HL-60 (cell line): Measurements from ENCODE around the gene TMTC2.

ENCODE experiments used
- CTCF ChIP-seq: IDR thresholded peaks from one replicate; pipeline ENCODE4 v1.5.1; 2011; ENCODE audit warnings: low read length, control low read depth, inconsistent platforms; ENCODE audit not compliant: insufficient read depth
- GABPA ChIP-seq: IDR thresholded peaks from 2 replicates; pipeline ENCODE4 v1.6.1; 2012; ENCODE audit warnings: low read depth
- POLR2AphosphoS5 ChIP-seq: IDR thresholded peaks from 2 replicates; pipeline ENCODE4 v1.6.1; 2012; ENCODE audit warnings: low read depth
- REST ChIP-seq: IDR thresholded peaks from 2 replicates; pipeline ENCODE4 v1.6.1; 2012; ENCODE audit warnings: low read depth; ENCODE audit not compliant: insufficient replicate concordance
- SPI1 ChIP-seq: IDR thresholded peaks from 2 replicates; pipeline ENCODE4 v1.6.1; 2012; ENCODE audit warnings: low read depth, mild to moderate bottlenecking, borderline replicate concordance

GRCh38 chr12:83010169-83010804 lies 323.6 kb downstream of the TMTC2 start:
- TF ChIP-seq REST (no peak), POLR2AphosphoS5 (no peak), CTCF (no peak), GABPA (no peak), SPI1 (no peak)
